ENCODE results near the gene DMXL1. TPM values are rescaled to one million over a fixed set of nuclear protein-coding genes. Genes with fewer than 3 reads are reported as not detected.
"Not testable (repeated sequence)": the region's sequence is repeated elsewhere in the genome, so short reads cannot be mapped to it uniquely, and the experiment has no call there.

DMXL1 gene
- total RNA-seq, 1 donor from 2014 or later, result 35.0 TPM

GRCh38 chr5:119239119-119239417 lies 168.2 kb downstream of the DMXL1 start:
- TF ChIP-seq CTCF (IDR thresholded peaks at IDR 0.05), result no peak
- no peak overlapping the region for H3K4me3 Mint-ChIP-seq (ENCODE audit: unreplicated experiment)
- no peaks in the 10 kb centered on the region for H3K27me3 Mint-ChIP-seq (ENCODE audit: low read depth)
- H3K36me3 Mint-ChIP-seq (ENCODE audit: low read depth), result peaks cover 12% of the 10 kb centered on the region
- no peak for DNase-seq (ENCODE audit: low spot score)
- H3K9me3 Mint-ChIP-seq (ENCODE audit: low read depth), result no peaks in the 10 kb centered on the region
- no peaks in the 10 kb centered on the region for H3K4me1 Mint-ChIP-seq (ENCODE audit: low read depth)
- H3K27ac Mint-ChIP-seq (ENCODE audit: unreplicated experiment), result no peak overlapping the region

GRCh38 chr5:119239826-119240225 lies 168.9 kb downstream of the DMXL1 start:
- H3K36me3 Mint-ChIP-seq (ENCODE audit: low read depth); H3K27me3 Mint-ChIP-seq (ENCODE audit: low read depth); DNase-seq (ENCODE audit: low spot score); H3K9me3 Mint-ChIP-seq (ENCODE audit: low read depth); H3K4me1 Mint-ChIP-seq (ENCODE audit: low read depth); H3K27ac Mint-ChIP-seq (ENCODE audit: unreplicated experiment); H3K4me3 Mint-ChIP-seq (ENCODE audit: unreplicated experiment): not testable (repeated sequence)

- Mint-ChIP-seq H3K36me3 (ENCODE audit: low read depth) (peaks cover 8% of the 10 kb centered on the region), H3K9me3 (ENCODE audit: low read depth) (no peaks in the 10 kb centered on the region), H3K4me1 (ENCODE audit: low read depth) (no peaks in the 10 kb centered on the region), H3K27ac (ENCODE audit: unreplicated experiment) (no peak overlapping the region), H3K27me3 (ENCODE audit: low read depth) (no peaks in the 10 kb centered on the region), H3K4me3 (ENCODE audit: unreplicated experiment) (no peak overlapping the region)
- no peak for TF ChIP-seq CTCF (IDR thresholded peaks at IDR 0.05)
- DNase-seq (ENCODE audit: low spot score), result no peak
These were observed 173.0 kb downstream of the DMXL1 start for GRCh38 chr5:119243888-119244287.

GRCh38 chr5:119250946-119251901 lies 180.3 kb downstream of the DMXL1 start:
- Mint-ChIP-seq H3K27ac (ENCODE audit: unreplicated experiment) (peak overlapping the region; percentile 59), H3K36me3 (ENCODE audit: low read depth) (peaks cover 24% of the 10 kb centered on the region), H3K4me1 (ENCODE audit: low read depth) (peaks cover 14% of the 10 kb centered on the region), H3K9me3 (ENCODE audit: low read depth) (peaks cover 21% of the 10 kb centered on the region), H3K4me3 (ENCODE audit: unreplicated experiment) (no peak overlapping the region), H3K27me3 (ENCODE audit: low read depth) (no peaks in the 10 kb centered on the region)
- no peak for DNase-seq (ENCODE audit: low spot score)
- TF ChIP-seq CTCF (IDR thresholded peaks at IDR 0.05), result no peak

- TF ChIP-seq CTCF (IDR thresholded peaks at IDR 0.05), result peak; percentile 34
- Mint-ChIP-seq H3K27me3 (ENCODE audit: low read depth) (no peaks in the 10 kb centered on the region), H3K9me3 (ENCODE audit: low read depth) (peaks cover 56% of the 10 kb centered on the region), H3K36me3 (ENCODE audit: low read depth) (peaks cover 27% of the 10 kb centered on the region), H3K4me1 (ENCODE audit: low read depth) (peaks cover 7% of the 10 kb centered on the region), H3K4me3 (ENCODE audit: unreplicated experiment) (no peak overlapping the region), H3K27ac (ENCODE audit: unreplicated experiment) (no peak overlapping the region)
- no peak for DNase-seq (ENCODE audit: low spot score)
These were observed 184.9 kb downstream of the DMXL1 start for GRCh38 chr5:119255571-119256356.

All from chondrocyte (in vitro differentiated cells).